ENCODE data around the gene BSPRY. TPM values are rescaled to one million over a fixed set of nuclear protein-coding genes. Genes with fewer than 3 reads are reported as not detected.

The BSPRY gene
- total and polyA plus RNA-seq, 2 of the 13 experiments (the other 11 are each of a cell fraction or from before 2014, with no cell fraction given): 0.09 to 0.26 TPM

DNA sequence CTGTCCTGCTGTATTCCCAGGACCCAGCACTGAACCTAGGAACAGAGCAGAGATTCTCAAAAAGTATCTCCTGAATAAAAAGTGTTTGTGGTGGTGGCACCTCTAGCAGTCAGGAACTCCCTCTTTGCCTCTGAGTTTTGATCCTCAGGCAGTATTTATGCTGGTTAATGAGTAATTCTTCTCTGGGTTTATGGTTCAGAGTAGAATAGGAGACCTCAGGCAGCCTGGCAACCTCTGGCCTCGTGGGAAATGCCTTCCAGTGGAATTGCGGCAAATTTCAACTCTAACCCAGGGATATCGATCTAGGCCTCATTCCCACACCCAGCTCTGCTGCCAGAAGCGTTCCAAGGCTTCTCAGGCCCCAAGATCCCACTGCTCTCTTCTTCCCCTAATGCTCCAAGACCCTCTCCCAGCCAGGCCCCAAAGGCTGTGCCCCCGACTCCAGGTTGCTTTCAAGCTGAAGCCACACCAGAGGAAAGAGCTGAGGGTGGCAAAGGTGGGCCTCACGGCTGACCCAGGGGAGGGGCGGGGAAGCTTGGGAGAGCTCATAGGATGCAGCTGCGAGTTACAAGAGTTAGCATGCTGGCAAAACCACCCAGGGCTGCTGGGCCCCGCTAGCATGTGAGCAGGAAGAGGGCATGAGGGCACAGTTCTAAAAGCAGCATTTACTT, 38.4 kb downstream of the BSPRY start (continued):
- TF ChIP-seq, protein P1, sequence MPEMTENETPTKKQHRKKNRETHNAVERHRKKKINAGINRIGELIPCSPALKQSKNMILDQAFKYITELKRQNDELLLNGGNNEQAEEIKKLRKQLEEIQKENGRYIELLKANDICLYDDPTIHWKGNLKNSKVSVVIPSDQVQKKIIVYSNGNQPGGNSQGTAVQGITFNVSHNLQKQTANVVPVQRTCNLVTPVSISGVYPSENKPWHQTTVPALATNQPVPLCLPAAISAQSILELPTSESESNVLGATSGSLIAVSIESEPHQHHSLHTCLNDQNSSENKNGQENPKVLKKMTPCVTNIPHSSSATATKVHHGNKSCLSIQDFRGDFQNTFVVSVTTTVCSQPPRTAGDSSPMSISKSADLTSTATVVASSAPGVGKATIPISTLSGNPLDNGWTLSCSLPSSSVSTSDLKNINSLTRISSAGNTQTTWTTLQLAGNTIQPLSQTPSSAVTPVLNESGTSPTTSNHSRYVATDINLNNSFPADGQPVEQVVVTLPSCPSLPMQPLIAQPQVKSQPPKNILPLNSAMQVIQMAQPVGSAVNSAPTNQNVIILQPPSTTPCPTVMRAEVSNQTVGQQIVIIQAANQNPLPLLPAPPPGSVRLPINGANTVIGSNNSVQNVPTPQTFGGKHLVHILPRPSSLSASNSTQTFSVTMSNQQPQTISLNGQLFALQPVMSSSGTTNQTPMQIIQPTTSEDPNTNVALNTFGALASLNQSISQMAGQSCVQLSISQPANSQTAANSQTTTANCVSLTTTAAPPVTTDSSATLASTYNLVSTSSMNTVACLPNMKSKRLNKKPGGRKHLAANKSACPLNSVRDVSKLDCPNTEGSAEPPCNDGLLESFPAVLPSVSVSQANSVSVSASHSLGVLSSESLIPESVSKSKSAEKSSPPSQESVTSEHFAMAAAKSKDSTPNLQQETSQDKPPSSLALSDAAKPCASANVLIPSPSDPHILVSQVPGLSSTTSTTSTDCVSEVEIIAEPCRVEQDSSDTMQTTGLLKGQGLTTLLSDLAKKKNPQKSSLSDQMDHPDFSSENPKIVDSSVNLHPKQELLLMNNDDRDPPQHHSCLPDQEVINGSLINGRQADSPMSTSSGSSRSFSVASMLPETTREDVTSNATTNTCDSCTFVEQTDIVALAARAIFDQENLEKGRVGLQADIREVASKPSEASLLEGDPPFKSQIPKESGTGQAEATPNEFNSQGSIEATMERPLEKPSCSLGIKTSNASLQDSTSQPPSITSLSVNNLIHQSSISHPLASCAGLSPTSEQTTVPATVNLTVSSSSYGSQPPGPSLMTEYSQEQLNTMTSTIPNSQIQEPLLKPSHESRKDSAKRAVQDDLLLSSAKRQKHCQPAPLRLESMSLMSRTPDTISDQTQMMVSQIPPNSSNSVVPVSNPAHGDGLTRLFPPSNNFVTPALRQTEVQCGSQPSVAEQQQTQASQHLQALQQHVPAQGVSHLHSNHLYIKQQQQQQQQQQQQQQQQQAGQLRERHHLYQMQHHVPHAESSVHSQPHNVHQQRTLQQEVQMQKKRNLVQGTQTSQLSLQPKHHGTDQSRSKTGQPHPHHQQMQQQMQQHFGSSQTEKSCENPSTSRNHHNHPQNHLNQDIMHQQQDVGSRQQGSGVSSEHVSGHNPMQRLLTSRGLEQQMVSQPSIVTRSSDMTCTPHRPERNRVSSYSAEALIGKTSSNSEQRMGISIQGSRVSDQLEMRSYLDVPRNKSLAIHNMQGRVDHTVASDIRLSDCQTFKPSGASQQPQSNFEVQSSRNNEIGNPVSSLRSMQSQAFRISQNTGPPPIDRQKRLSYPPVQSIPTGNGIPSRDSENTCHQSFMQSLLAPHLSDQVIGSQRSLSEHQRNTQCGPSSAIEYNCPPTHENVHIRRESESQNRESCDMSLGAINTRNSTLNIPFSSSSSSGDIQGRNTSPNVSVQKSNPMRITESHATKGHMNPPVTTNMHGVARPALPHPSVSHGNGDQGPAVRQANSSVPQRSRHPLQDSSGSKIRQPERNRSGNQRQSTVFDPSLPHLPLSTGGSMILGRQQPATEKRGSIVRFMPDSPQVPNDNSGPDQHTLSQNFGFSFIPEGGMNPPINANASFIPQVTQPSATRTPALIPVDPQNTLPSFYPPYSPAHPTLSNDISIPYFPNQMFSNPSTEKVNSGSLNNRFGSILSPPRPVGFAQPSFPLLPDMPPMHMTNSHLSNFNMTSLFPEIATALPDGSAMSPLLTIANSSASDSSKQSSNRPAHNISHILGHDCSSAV (CRISPR knock-in tag; IDR thresholded peaks at IDR 0.05; ENCODE audit: borderline replicate concordance): no peak
- TF ChIP-seq RARA (CRISPR knock-in tag; IDR thresholded peaks at IDR 0.05) (peak; percentile 87), RARG (CRISPR knock-in tag; IDR thresholded peaks at IDR 0.05; ENCODE audit: low read depth) (no peak), RFX5 (IDR thresholded peaks at IDR 0.05; ENCODE audit: low read depth, low read length) (no peak), ZNF589 (CRISPR knock-in tag; conservative IDR thresholded peaks at IDR 0.05) (no peak), ZBTB3 (CRISPR knock-in tag; IDR thresholded peaks at IDR 0.05; ENCODE audit: borderline replicate concordance, low read depth) (0 out of 2 replicates have a peak, but pooled peaks have one; percentile 46), TAF15 (IDR thresholded peaks at IDR 0.05; ENCODE audit: low read depth, low read length, poor library complexity, severe bottlenecking) (no peak), ZFP1 (CRISPR knock-in tag; IDR thresholded peaks at IDR 0.05) (peak; percentile 86), ZNF510 (CRISPR knock-in tag; IDR thresholded peaks at IDR 0.05; ENCODE audit: low read depth) (no peak; the same call in 1 of the 2 replicates), ZNF644 (CRISPR knock-in tag; IDR thresholded peaks at IDR 0.05; ENCODE audit: low read depth) (no peak), ZBTB7B (CRISPR knock-in tag; IDR thresholded peaks at IDR 0.05) (no peak), KAT7 (CRISPR knock-in tag; IDR thresholded peaks at IDR 0.05; ENCODE audit: borderline replicate concordance) (no peak)
- TF ChIP-seq, protein P2, sequence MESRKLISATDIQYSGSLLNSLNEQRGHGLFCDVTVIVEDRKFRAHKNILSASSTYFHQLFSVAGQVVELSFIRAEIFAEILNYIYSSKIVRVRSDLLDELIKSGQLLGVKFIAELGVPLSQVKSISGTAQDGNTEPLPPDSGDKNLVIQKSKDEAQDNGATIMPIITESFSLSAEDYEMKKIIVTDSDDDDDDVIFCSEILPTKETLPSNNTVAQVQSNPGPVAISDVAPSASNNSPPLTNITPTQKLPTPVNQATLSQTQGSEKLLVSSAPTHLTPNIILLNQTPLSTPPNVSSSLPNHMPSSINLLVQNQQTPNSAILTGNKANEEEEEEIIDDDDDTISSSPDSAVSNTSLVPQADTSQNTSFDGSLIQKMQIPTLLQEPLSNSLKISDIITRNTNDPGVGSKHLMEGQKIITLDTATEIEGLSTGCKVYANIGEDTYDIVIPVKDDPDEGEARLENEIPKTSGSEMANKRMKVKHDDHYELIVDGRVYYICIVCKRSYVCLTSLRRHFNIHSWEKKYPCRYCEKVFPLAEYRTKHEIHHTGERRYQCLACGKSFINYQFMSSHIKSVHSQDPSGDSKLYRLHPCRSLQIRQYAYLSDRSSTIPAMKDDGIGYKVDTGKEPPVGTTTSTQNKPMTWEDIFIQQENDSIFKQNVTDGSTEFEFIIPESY (CRISPR knock-in tag; IDR thresholded peaks at IDR 0.05): no peak
- TF ChIP-seq, protein P3, sequence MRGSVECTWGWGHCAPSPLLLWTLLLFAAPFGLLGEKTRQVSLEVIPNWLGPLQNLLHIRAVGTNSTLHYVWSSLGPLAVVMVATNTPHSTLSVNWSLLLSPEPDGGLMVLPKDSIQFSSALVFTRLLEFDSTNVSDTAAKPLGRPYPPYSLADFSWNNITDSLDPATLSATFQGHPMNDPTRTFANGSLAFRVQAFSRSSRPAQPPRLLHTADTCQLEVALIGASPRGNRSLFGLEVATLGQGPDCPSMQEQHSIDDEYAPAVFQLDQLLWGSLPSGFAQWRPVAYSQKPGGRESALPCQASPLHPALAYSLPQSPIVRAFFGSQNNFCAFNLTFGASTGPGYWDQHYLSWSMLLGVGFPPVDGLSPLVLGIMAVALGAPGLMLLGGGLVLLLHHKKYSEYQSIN (CRISPR knock-in tag; IDR thresholded peaks at IDR 0.05; ENCODE audit: borderline replicate concordance): no peak
- TF ChIP-seq, protein P4, sequence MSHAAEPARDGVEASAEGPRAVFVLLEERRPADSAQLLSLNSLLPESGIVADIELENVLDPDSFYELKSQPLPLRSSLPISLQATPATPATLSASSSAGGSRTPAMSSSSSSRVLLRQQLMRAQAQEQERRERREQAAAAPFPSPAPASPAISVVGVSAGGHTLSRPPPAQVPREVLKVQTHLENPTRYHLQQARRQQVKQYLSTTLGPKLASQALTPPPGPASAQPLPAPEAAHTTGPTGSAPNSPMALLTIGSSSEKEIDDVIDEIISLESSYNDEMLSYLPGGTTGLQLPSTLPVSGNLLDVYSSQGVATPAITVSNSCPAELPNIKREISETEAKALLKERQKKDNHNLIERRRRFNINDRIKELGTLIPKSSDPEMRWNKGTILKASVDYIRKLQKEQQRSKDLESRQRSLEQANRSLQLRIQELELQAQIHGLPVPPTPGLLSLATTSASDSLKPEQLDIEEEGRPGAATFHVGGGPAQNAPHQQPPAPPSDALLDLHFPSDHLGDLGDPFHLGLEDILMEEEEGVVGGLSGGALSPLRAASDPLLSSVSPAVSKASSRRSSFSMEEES (CRISPR knock-in tag; IDR thresholded peaks at IDR 0.05): 0 out of 2 replicates have a peak, but pooled peaks have one; percentile 33
- TF ChIP-seq, protein P5, sequence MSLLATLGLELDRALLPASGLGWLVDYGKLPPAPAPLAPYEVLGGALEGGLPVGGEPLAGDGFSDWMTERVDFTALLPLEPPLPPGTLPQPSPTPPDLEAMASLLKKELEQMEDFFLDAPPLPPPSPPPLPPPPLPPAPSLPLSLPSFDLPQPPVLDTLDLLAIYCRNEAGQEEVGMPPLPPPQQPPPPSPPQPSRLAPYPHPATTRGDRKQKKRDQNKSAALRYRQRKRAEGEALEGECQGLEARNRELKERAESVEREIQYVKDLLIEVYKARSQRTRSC (CRISPR knock-in tag; IDR thresholded peaks at IDR 0.05; ENCODE audit: low read depth): no peak
